HL-60 (cell line): ENCODE measurements around the gene ACOXL.
A peak's percentile ranks its signal among the peaks of the same experiment; 100 is the strongest.

Experiments
- DNase-seq, 2 experiments: peaks; one replicate each; pipeline ENCODE4 v3.0.0-alpha.2; 2010 to 2020; ENCODE audit warnings: low read depth in 1 of 2, low spot score in 1 of 2
- H3K27ac ChIP-seq: fragments of 250-450 bp; sonication (Bioruptor Pico); replicated peaks from 2 replicates; pipeline ENCODE4 v1.5.1; 2020; ENCODE audit warnings: mild to moderate bottlenecking, moderate library complexity
- H3K27me3 ChIP-seq: fragments of 250-450 bp; sonication (Bioruptor Pico); 2 replicates; pipeline ENCODE4 v1.5.1; 2021; ENCODE audit warnings: mild to moderate bottlenecking, moderate library complexity; ENCODE audit not compliant: insufficient read depth, poor library complexity, severe bottlenecking
- H3K4me3 ChIP-seq: replicated peaks from 2 replicates; pipeline ENCODE4 v1.5.1; 2011; ENCODE audit warnings: mild to moderate bottlenecking, control low read depth, low read length; ENCODE audit not compliant: insufficient read depth
- GABPA ChIP-seq: IDR thresholded peaks from 2 replicates; pipeline ENCODE4 v1.6.1; 2012; ENCODE audit warnings: low read depth
- POLR2AphosphoS5 ChIP-seq: IDR thresholded peaks from 2 replicates; pipeline ENCODE4 v1.6.1; 2012; ENCODE audit warnings: low read depth
- SPI1 ChIP-seq: IDR thresholded peaks from 2 replicates; pipeline ENCODE4 v1.6.1; 2012; ENCODE audit warnings: low read depth, mild to moderate bottlenecking, borderline replicate concordance
- TF ChIP-seq, protein P1 (sequence below): IDR thresholded peaks from 2 replicates; pipeline ENCODE4 v1.6.1; 2012; ENCODE audit warnings: low read depth; ENCODE audit not compliant: insufficient replicate concordance
- TF ChIP-seq, protein P2 (sequence below): IDR thresholded peaks from one replicate; pipeline ENCODE4 v1.5.1; 2011; ENCODE audit warnings: low read length, control low read depth, inconsistent platforms; ENCODE audit not compliant: insufficient read depth

Gene ACOXL

DNA sequence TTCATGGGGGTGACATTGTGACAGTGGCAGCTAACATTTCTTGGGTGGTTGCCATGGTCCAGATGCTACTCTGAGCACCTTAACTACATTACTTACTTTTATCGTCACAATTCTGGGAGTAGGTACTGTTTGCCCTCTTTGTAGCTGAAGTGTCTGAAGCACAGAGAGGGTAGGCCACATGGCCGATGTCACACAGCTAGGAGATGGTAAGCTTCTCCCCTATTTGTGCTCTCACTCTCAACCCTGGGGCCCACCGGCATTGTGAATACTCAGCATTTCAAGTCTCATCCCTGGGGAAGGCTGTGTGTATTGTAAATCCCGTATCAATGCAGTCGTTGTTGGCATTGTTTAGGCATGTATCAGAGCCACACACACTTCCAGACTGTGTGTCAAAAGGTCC lies 136.6 kb downstream of the ACOXL start:
- no peak for TF ChIP-seq SPI1
- TF ChIP-seq GABPA: no peak
- TF ChIP-seq, protein P1, sequence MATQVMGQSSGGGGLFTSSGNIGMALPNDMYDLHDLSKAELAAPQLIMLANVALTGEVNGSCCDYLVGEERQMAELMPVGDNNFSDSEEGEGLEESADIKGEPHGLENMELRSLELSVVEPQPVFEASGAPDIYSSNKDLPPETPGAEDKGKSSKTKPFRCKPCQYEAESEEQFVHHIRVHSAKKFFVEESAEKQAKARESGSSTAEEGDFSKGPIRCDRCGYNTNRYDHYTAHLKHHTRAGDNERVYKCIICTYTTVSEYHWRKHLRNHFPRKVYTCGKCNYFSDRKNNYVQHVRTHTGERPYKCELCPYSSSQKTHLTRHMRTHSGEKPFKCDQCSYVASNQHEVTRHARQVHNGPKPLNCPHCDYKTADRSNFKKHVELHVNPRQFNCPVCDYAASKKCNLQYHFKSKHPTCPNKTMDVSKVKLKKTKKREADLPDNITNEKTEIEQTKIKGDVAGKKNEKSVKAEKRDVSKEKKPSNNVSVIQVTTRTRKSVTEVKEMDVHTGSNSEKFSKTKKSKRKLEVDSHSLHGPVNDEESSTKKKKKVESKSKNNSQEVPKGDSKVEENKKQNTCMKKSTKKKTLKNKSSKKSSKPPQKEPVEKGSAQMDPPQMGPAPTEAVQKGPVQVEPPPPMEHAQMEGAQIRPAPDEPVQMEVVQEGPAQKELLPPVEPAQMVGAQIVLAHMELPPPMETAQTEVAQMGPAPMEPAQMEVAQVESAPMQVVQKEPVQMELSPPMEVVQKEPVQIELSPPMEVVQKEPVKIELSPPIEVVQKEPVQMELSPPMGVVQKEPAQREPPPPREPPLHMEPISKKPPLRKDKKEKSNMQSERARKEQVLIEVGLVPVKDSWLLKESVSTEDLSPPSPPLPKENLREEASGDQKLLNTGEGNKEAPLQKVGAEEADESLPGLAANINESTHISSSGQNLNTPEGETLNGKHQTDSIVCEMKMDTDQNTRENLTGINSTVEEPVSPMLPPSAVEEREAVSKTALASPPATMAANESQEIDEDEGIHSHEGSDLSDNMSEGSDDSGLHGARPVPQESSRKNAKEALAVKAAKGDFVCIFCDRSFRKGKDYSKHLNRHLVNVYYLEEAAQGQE: no peak
- TF ChIP-seq, protein P2, sequence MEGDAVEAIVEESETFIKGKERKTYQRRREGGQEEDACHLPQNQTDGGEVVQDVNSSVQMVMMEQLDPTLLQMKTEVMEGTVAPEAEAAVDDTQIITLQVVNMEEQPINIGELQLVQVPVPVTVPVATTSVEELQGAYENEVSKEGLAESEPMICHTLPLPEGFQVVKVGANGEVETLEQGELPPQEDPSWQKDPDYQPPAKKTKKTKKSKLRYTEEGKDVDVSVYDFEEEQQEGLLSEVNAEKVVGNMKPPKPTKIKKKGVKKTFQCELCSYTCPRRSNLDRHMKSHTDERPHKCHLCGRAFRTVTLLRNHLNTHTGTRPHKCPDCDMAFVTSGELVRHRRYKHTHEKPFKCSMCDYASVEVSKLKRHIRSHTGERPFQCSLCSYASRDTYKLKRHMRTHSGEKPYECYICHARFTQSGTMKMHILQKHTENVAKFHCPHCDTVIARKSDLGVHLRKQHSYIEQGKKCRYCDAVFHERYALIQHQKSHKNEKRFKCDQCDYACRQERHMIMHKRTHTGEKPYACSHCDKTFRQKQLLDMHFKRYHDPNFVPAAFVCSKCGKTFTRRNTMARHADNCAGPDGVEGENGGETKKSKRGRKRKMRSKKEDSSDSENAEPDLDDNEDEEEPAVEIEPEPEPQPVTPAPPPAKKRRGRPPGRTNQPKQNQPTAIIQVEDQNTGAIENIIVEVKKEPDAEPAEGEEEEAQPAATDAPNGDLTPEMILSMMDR: no peak
- no peak for TF ChIP-seq POLR2AphosphoS5
- Histone ChIP-seq H3K27ac (no peak overlapping the region), H3K27me3 (no peaks in the 10 kb centered on the region), H3K4me3 (no peak overlapping the region)
- DNase-seq: no peak

DNA sequence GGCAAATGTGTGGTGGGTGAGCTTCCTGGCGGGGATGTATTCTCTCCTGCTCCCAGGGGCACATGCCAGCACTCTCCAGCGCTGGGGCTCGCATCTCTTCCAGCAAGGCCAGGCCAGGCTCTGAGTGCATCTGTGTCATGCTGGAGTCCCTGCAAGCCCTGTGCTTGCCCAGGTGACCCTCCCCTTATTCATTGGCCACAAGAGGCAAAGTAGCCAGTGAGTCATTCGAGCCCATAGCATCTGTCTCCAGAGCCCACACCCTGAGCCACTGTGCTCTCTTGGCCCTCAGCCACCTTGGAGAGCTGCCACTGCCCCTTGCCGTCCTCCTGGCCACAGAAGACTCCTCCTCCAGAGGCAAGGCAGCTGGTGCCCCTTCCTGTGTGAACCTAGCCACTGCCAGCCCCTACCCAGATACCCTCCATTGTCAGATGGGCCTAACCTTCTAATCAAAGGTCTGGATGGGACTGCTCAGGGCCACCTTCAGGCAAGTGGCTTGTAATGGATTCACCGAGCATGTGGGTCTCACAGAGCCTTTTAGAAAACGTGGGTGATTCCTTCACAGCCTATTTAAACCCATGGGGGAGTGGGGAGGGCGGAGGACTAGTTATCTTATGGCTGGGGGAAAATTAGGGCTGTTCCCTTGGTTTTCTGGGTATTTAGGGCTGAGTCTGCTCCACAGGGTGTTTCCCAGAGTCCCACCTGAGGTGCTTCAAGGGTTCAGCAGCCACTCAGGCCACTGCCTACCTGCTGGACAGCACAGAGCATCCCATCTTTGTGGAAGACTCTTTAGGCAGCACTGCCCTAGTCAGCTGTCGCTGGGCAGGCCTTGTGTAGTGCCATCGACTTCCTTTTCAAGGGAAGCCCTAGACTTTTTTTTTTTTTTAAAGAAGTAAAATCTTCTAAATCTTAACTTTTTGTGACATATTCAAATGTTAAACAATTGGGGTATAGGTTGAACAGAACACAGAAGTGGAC lies 137.4 kb downstream of the ACOXL start:
- no peaks in the 10 kb centered on the region for H3K27me3 ChIP-seq
- no peak overlapping the region for H3K27ac ChIP-seq
- no peak for TF ChIP-seq GABPA
- TF ChIP-seq, protein P1: peak; percentile 78
- TF ChIP-seq, protein P2: no peak
- TF ChIP-seq SPI1: no peak
- TF ChIP-seq POLR2AphosphoS5: no peak
- no peak for DNase-seq
- no peak overlapping the region for H3K4me3 ChIP-seq

DNA sequence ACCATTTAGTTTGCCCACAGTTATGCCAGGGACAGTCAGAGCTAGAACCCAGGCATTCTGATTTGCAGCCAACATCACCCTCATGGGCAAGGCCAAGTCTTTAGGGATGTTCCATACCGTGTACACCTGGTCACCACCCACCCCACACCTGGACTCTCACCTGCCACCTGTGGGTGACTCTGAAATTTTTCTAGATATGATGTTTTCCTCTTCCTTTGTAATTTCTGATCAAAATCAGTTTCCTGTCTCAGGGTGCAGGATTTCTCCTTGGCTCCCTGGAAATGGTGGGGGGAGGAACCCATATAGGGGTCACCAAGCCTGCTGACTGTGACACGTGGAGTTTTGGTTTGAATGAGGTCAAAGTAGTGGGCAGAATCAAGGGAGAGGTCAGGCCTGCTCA lies 138.2 kb downstream of the ACOXL start:
- H3K4me3 ChIP-seq: no peak overlapping the region
- no peak for DNase-seq
- H3K27me3 ChIP-seq: no peaks in the 10 kb centered on the region
- H3K27ac ChIP-seq: no peak overlapping the region
- TF ChIP-seq GABPA (no peak), SPI1 (no peak)
- TF ChIP-seq, protein P1: no peak
- TF ChIP-seq, protein P2: no peak
